ENCODE measurements around the gene MEIKIN. TPM values are rescaled to one million over a fixed set of nuclear protein-coding genes. Genes with fewer than 3 reads are reported as not detected.

Gene MEIKIN
- total RNA-seq, 4 donors from 2014 or later, result not detected

DNA sequence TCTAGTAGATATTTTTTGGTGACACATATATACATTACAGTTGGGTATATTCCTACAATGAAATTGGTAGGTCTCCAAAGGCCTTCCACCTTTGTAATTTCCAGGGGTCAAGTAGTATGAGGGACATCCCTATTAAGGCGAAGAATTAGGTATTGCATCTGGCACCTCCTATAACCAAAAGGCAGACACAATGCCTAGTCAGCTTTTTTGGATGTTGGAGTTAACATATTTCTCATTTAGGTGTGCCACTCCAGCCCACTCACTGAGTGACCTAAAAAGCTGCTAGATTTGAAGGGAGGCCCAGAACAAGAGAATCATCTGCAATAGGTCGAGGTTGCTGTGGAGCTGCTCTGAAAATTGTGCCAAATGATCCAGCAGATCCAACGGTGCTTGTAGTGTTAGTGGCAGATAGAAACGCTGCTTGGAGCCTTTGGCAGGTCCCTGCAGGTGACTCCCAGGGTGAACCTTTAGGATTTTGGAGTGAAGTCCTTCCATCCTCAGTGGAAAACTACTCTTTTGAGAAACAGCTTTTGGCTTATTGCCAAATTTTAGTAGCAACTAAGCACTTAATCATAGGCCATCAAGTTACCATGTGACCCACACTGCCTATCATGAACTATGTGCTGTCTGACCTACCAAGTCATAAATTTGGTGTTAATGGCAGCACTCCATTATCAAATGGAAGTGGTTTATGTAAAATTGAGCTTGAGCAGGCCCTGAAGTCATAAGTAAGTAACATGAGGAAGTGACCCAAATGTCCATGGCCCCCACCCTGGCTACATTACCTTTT is 132.9 kb downstream of the MEIKIN start:
- no peak for TF ChIP-seq POLR2A (IDR thresholded peaks at IDR 0.05)
- TF ChIP-seq, protein P1, sequence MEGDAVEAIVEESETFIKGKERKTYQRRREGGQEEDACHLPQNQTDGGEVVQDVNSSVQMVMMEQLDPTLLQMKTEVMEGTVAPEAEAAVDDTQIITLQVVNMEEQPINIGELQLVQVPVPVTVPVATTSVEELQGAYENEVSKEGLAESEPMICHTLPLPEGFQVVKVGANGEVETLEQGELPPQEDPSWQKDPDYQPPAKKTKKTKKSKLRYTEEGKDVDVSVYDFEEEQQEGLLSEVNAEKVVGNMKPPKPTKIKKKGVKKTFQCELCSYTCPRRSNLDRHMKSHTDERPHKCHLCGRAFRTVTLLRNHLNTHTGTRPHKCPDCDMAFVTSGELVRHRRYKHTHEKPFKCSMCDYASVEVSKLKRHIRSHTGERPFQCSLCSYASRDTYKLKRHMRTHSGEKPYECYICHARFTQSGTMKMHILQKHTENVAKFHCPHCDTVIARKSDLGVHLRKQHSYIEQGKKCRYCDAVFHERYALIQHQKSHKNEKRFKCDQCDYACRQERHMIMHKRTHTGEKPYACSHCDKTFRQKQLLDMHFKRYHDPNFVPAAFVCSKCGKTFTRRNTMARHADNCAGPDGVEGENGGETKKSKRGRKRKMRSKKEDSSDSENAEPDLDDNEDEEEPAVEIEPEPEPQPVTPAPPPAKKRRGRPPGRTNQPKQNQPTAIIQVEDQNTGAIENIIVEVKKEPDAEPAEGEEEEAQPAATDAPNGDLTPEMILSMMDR (IDR thresholded peaks at IDR 0.05), result no peak
- Histone ChIP-seq H3K4me1 (no peaks in the 10 kb centered on the region), H3K4me3 (no peak overlapping the region), H3K27ac (no peak overlapping the region), H3K9me3 (no peaks in the 10 kb centered on the region), H3K27me3 (no peaks in the 10 kb centered on the region), H3K36me3 (no peaks in the 10 kb centered on the region)
- DNase-seq, result no peak

DNA sequence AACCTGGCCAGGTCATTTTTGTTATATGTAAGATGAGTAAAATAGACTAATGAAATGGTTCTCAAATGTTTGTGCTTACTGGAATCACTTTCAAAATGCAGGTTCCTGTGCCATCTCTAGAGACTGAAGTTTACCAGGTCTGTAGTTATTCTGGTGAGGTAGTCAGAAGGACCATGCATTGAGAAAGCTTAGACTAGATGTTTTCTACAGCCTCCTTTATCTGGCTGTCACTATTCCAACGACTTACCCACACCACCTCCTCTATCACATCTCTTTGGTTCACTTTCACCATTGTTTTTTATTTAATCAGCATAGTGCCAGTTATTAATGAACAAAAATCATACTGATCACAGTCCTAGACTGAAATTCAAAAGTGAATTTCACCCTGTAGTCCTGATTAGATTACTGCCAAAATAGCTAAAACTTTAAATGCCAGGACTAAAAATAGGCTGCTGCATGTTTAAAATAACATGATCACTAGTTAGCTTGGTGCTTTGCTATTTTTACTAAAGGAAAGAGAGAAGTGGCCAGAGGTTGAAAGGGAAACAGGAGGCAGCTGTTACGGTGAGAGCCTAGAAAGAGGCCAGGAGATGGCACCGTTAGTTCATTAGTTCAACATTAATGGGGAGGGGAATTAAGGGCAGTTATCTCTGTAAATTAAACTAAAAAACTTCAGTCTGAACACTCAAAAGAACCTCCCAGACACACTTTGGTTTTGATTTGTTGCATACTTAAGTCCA is 134.8 kb downstream of the MEIKIN start:
- H3K27ac ChIP-seq, result no peak overlapping the region
- DNase-seq, result no peak
- H3K4me1 ChIP-seq, result no peaks in the 10 kb centered on the region

DNA sequence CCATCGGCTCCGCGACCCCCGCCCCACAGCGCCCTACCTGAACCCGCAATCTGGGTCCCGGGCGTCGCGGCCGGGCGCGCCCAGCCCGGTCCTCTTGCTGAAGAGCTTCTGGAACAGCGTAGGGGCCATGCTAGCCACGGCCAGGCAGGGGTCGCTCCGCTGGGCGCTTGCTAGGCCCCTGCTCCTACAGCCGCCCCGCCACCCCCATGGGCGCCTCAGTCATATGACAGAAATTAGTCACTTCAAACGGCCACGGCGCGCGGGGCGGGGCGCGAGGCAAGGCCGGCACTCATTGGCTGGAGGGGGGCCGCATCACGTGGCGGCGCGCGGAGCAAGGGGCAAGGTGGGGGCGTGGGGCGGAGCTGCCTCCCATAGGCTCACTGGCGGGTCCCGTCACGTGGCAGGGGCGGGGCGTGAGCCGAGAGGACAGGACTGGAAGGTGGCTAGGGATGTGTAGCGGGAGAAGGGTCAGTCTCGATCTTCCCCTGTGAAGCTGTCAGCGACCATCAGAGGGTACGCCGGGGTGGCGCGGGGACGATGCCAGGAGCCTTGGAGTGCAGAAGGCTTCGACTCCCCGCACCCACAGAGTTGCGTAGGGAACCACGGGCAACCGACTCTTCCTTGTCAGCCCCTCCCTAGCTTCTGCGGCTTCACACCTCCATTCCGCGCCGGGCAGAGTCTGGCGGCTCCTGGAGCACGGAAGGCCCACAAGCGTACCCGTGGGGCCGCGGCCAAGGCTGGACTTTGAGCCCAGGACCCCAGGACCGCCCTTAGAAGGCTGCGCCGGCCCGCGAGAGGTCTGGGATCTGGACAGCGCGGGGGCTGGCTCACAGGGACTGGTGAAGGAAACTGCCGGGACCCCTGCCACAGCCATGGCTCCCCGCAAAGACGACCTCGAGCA is 148.4 kb downstream of the MEIKIN start, which contains the start of gene FNIP1:
Gene FNIP1, minus strand, starts transcription at position 225 of the 901 bp plus-strand sequence. Its CDS starts 96 bp downstream, at position 129.
- TF ChIP-seq, protein P1 (IDR thresholded peaks at IDR 0.05), result no peak
- TF ChIP-seq POLR2A (IDR thresholded peaks at IDR 0.05), result peak; percentile 76 to 93
- Histone ChIP-seq H3K36me3 (no peaks in the 10 kb centered on the region), H3K4me3 (peak within 1 kb of the TSS; percentile 92 to 100 (median 95)), H3K4me1 (peaks cover 0 to 14% (median 3%) of the 10 kb centered on the region in 4 donors), H3K27me3 (no peaks in the 10 kb centered on the region), H3K9me3 (no peaks in the 10 kb centered on the region), H3K27ac (peak within 1 kb of the TSS; percentile 98 to 99 (median 98))
- peak; percentile 100 for DNase-seq

More for the DNA sequence above, 134.8 kb downstream of the MEIKIN start:
- no peaks in the 10 kb centered on the region for H3K36me3 ChIP-seq
- no peaks in the 10 kb centered on the region for H3K27me3 ChIP-seq
- H3K9me3 ChIP-seq, result no peaks in the 10 kb centered on the region
- H3K4me3 ChIP-seq, result no peak overlapping the region
- TF ChIP-seq, protein P1 (IDR thresholded peaks at IDR 0.05), result peak in 3 of 6 experiments; percentile 9 to 29 (median 22)
- no peak for TF ChIP-seq POLR2A (IDR thresholded peaks at IDR 0.05)

DNA sequence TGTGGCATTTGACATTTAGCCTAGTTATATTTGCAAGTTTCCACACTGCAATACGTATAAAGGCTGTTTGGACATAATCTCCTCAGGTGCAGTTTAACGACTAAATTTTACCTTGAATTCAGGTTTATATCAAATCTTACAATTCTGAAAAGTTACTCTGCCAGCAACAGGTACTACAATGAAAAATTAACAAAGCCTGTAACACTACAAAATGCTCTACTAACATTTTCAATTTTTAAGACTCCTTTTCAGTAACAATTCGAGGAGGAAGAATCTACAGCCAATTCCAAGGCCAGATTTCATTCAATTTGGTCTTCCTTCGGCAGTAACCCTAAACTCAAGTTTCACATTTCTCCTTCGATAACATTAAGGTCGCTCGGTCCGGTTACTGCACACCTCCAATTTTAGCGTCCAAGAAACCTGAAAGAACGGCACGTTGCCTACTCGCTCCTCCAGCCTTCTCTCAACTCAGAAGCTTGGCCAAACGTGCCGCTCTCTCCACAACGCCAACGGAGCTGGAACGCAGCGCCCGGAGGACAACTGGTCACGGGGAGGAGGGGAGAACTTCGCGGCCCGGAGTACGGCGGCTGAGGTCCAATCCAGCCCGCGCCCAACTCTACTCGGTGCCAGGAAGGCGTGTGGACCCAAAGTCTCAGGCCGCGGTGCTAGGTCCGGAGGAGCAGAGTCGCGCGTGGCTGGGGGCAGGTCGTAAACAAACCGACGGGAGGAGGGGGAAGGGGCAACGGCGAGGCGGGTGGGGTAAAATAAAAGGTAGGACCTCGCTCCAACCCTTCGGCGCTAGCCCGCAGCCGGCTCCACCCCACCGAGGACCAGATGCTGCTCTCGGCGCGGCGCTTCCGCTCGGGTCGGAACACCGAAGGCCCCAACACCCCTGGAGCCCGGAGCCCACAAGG is 149.3 kb downstream of the MEIKIN start:
- no peaks in the 10 kb centered on the region for H3K9me3 ChIP-seq
- H3K4me3 ChIP-seq, result peak overlapping the region; percentile 92 to 100 (median 95)
- H3K4me1 ChIP-seq, result peaks cover 0 to 14% (median 3%) of the 10 kb centered on the region in 4 donors
- no peaks in the 10 kb centered on the region for H3K27me3 ChIP-seq
- DNase-seq, result peak; percentile 43 to 88 (median 82)
- H3K36me3 ChIP-seq, result no peaks in the 10 kb centered on the region
- TF ChIP-seq POLR2A (IDR thresholded peaks at IDR 0.05), result no peak
- TF ChIP-seq, protein P1 (IDR thresholded peaks at IDR 0.05), result peak in 1 of 6 experiments; percentile 2
- peak overlapping the region; percentile 98 to 99 (median 98) for H3K27ac ChIP-seq

Measured in Peyer's patch (tissue), 4 donors.